ENCODE data around the gene SYT7. TPM values are rescaled to one million over a fixed set of nuclear protein-coding genes. Genes with fewer than 3 reads are reported as not detected.

Gene SYT7
- total and polyA plus RNA-seq, 4 donors: 1.7 to 10.6 (median 3.8) TPM

- no peak overlapping the region for H3K4me3 ChIP-seq
- no peak overlapping the region for H3K27ac ChIP-seq (ENCODE audit: low read depth in 1 of 2, low read length in 1 of 2)
- no peaks in the 10 kb centered on the region for H3K9me3 ChIP-seq (ENCODE audit: control insufficient read depth in 4 of 4, insufficient read depth in 3 of 4, low read length in 3 of 4)
- ATAC-seq (ENCODE audit: insufficient read depth, low FRiP score) (no peak), DNase-seq (no peak)
- no peaks in the 10 kb centered on the region for H3K27me3 ChIP-seq (ENCODE audit: control insufficient read depth in 3 of 3, insufficient read depth in 3 of 3, low read length in 2 of 3)
- no peaks in the 10 kb centered on the region for H3K36me3 ChIP-seq (ENCODE audit: control insufficient read depth in 4 of 4, insufficient read depth in 4 of 4, low read length in 4 of 4)
- TF ChIP-seq CTCF (IDR thresholded peaks at IDR 0.05; ENCODE audit: control extremely low read depth, extremely low read depth): no peak
- 93 to 94% methylated on average over 16 of the region's 16 CpGs for WGBS, 2 donors
- peaks cover 0 to 47% (median 6%) of the 10 kb centered on the region in 5 donors for H3K4me1 ChIP-seq (ENCODE audit: control insufficient read depth in 5 of 5, insufficient read depth in 5 of 5, low read length in 5 of 5)
- no peak overlapping the region for H3K9ac ChIP-seq (ENCODE audit: insufficient read depth in 1 of 2, low read length in 2 of 2)
Measured at GRCh38 chr11:61542705-61543104, 38.2 kb downstream of the SYT7 start.

DNA sequence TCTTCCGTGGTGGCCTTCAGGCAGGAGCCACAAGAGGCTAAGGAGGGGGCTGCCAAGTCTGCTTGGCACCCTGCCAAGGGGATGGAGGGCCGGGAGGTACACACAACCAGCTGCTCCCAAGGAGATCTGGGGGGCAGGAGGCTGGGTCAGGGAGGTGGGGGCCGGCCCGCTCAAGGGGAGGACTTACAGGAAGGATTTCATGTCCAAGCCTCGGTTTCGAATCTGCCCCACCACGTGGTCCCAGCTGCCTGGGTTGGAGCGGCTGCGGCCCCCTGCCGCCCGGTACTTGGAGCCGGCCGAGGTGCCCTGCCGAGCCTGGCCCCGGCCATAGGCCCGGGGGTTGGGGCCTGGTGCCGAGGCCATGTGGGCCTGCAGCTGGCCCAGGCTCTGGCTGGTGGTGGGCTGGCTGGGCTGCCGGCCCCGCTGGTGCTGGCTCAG is 38.8 kb downstream of the SYT7 start:
- no peak overlapping the region for H3K4me3 ChIP-seq
- no peaks in the 10 kb centered on the region for H3K27me3 ChIP-seq (ENCODE audit: control insufficient read depth in 3 of 3, insufficient read depth in 3 of 3, low read length in 2 of 3)
- ATAC-seq (ENCODE audit: insufficient read depth, low FRiP score) (no peak), DNase-seq (peak; percentile 45 to 67 (median 52))
- no peak overlapping the region for H3K27ac ChIP-seq (ENCODE audit: low read depth in 1 of 2, low read length in 1 of 2)
- H3K9ac ChIP-seq (ENCODE audit: insufficient read depth in 1 of 2, low read length in 2 of 2): no peak overlapping the region
- H3K4me1 ChIP-seq (ENCODE audit: control insufficient read depth in 5 of 5, insufficient read depth in 5 of 5, low read length in 5 of 5): peaks cover 0 to 50% (median 6%) of the 10 kb centered on the region in 5 donors
- H3K36me3 ChIP-seq (ENCODE audit: control insufficient read depth in 4 of 4, insufficient read depth in 4 of 4, low read length in 4 of 4): no peaks in the 10 kb centered on the region
- TF ChIP-seq CTCF (IDR thresholded peaks at IDR 0.05; ENCODE audit: control extremely low read depth, extremely low read depth): no peak
- WGBS, 2 donors: 49 to 64% methylated on average over 18 to 19 of the region's 19 CpGs
- H3K9me3 ChIP-seq (ENCODE audit: control insufficient read depth in 4 of 4, insufficient read depth in 3 of 4, low read length in 3 of 4): no peaks in the 10 kb centered on the region

- 23 to 30% methylated on average over 3 of the region's 3 CpGs for WGBS, 2 donors
- peak in 2 of 3 donors; percentile 22 to 59 for DNase-seq
Measured at GRCh38 chr11:61541598-61541997, 39.3 kb downstream of the SYT7 start.

More at GRCh38 chr11:61541598-61541997, 39.3 kb downstream of the SYT7 start:
- no peak for ATAC-seq (ENCODE audit: insufficient read depth, low FRiP score)
- Histone ChIP-seq H3K27me3 (ENCODE audit: control insufficient read depth in 3 of 3, insufficient read depth in 3 of 3, low read length in 2 of 3) (no peaks in the 10 kb centered on the region), H3K4me1 (ENCODE audit: control insufficient read depth in 5 of 5, insufficient read depth in 5 of 5, low read length in 5 of 5) (peaks cover 0 to 50% (median 6%) of the 10 kb centered on the region in 5 donors), H3K4me3 (no peak overlapping the region), H3K9me3 (ENCODE audit: control insufficient read depth in 4 of 4, insufficient read depth in 3 of 4, low read length in 3 of 4) (no peaks in the 10 kb centered on the region), H3K9ac (ENCODE audit: insufficient read depth in 1 of 2, low read length in 2 of 2) (no peak overlapping the region), H3K27ac (ENCODE audit: low read depth in 1 of 2, low read length in 1 of 2) (no peak overlapping the region), H3K36me3 (ENCODE audit: control insufficient read depth in 4 of 4, insufficient read depth in 4 of 4, low read length in 4 of 4) (no peaks in the 10 kb centered on the region)
- no peak for TF ChIP-seq CTCF (IDR thresholded peaks at IDR 0.05; ENCODE audit: control extremely low read depth, extremely low read depth)
